BE2C (cell line): ENCODE data around the gene USP48.

Experiments
- DNase-seq: peaks from one replicate; pipeline ENCODE4 v3.0.0-alpha.2; 2020
- H3K27me3 ChIP-seq: fragments of 250-450 bp; sonication (Bioruptor Pico); 2 replicates; pipeline ENCODE4 v1.5.1; 2020; ENCODE audit warnings: mild to moderate bottlenecking
- H3K36me3 ChIP-seq: fragments of 250-450 bp; sonication (Bioruptor Pico); 2 replicates; pipeline ENCODE4 v1.5.1; 2020; ENCODE audit warnings: mild to moderate bottlenecking
- H3K4me1 ChIP-seq: fragments of 250-450 bp; sonication (Bioruptor Pico); 2 replicates; pipeline ENCODE4 v1.5.1; 2020
- H3K4me3 ChIP-seq: 2 replicates; pipeline ENCODE4 v1.5.1; 2011; ENCODE audit warnings: low read depth, low read length
- H3K9me3 ChIP-seq: fragments of 250-450 bp; sonication (Bioruptor Pico); 2 replicates; pipeline ENCODE4 v1.5.1; 2020
- CTCF ChIP-seq: IDR thresholded peaks from 2 replicates; pipeline ENCODE4 v1.5.1; 2012; ENCODE audit warnings: mild to moderate bottlenecking, low read depth, low read length

USP48 gene

GRCh38 chr1:21655748-21656147 lies 127.2 kb downstream of the USP48 start:
- no peaks in the 10 kb centered on the region for H3K27me3 ChIP-seq
- no peak overlapping the region for H3K4me3 ChIP-seq
- no peaks in the 10 kb centered on the region for H3K4me1 ChIP-seq
- no peak for DNase-seq
- peak; percentile 11; the same call in 1 of the 2 replicates for TF ChIP-seq CTCF
- no peaks in the 10 kb centered on the region for H3K9me3 ChIP-seq
- no peaks in the 10 kb centered on the region for H3K36me3 ChIP-seq

GRCh38 chr1:21655259-21655658 lies 127.7 kb downstream of the USP48 start:
- Histone ChIP-seq H3K27me3 (no peaks in the 10 kb centered on the region), H3K36me3 (no peaks in the 10 kb centered on the region), H3K4me3 (no peak overlapping the region), H3K9me3 (no peaks in the 10 kb centered on the region), H3K4me1 (no peaks in the 10 kb centered on the region)
- no peak for DNase-seq
- TF ChIP-seq CTCF: no peak

- no peaks in the 10 kb centered on the region for H3K27me3 ChIP-seq
- no peaks in the 10 kb centered on the region for H3K9me3 ChIP-seq
- DNase-seq: no peak
- H3K4me1 ChIP-seq: no peaks in the 10 kb centered on the region
- no peaks in the 10 kb centered on the region for H3K36me3 ChIP-seq
- no peak overlapping the region for H3K4me3 ChIP-seq
- no peak for TF ChIP-seq CTCF
These were observed 128.7 kb downstream of the USP48 start for GRCh38 chr1:21654209-21654608.

- no peaks in the 10 kb centered on the region for H3K27me3 ChIP-seq
- H3K9me3 ChIP-seq: no peaks in the 10 kb centered on the region
- no peaks in the 10 kb centered on the region for H3K36me3 ChIP-seq
- no peaks in the 10 kb centered on the region for H3K4me1 ChIP-seq
- no peak overlapping the region for H3K4me3 ChIP-seq
- no peak for TF ChIP-seq CTCF
- no peak for DNase-seq
These were observed 129.2 kb downstream of the USP48 start for GRCh38 chr1:21653744-21654100.

GRCh38 chr1:21652937-21653743 lies 129.8 kb downstream of the USP48 start:
- H3K27me3 ChIP-seq: no peaks in the 10 kb centered on the region
- no peak for TF ChIP-seq CTCF

GRCh38 chr1:21652101-21652936 lies 130.6 kb downstream of the USP48 start:
- Histone ChIP-seq H3K27me3 (no peaks in the 10 kb centered on the region), H3K4me3 (no peak overlapping the region), H3K36me3 (no peaks in the 10 kb centered on the region), H3K4me1 (no peaks in the 10 kb centered on the region), H3K9me3 (no peaks in the 10 kb centered on the region)
- no peak for DNase-seq
- TF ChIP-seq CTCF: no peak

More at GRCh38 chr1:21652937-21653743, 129.8 kb downstream of the USP48 start:
- no peak for DNase-seq
- Histone ChIP-seq H3K4me3 (no peak overlapping the region), H3K4me1 (no peaks in the 10 kb centered on the region), H3K36me3 (no peaks in the 10 kb centered on the region), H3K9me3 (no peaks in the 10 kb centered on the region)
